Mesenchymal stem cell (in vitro differentiated cells and primary cell): ENCODE measurements around the gene IGSF9.

Experiments used
- DNase-seq: peaks from one replicate; pipeline ENCODE4 v3.0.0-alpha.2; 2013
- H2AFZ ChIP-seq: one replicate; pipeline ENCODE4 v1.6.1; 2013; ENCODE audit warnings: low read depth, mild to moderate bottlenecking, control low read depth, inconsistent platforms, low read length, moderate library complexity
- H2AK5ac ChIP-seq: 2 replicates; pipeline ENCODE4 v1.6.1; 2013; ENCODE audit warnings: low read length, moderate library complexity, mild to moderate bottlenecking, inconsistent platforms; ENCODE audit not compliant: severe bottlenecking
- H2BK120ac ChIP-seq: one replicate; pipeline ENCODE4 v1.6.1; 2013; ENCODE audit warnings: low read depth, mild to moderate bottlenecking, inconsistent platforms, low read length, moderate library complexity
- H2BK12ac ChIP-seq, 2 experiments: one replicate each; pipeline ENCODE4 v1.6.1; 2013; ENCODE audit warnings: inconsistent platforms in 2 of 2, low read length in 2 of 2, mild to moderate bottlenecking in 2 of 2, moderate library complexity in 2 of 2, control low read depth in 1 of 2
- H2BK15ac ChIP-seq: one replicate; pipeline ENCODE4 v1.6.1; 2013; ENCODE audit warnings: mild to moderate bottlenecking, low read depth, inconsistent platforms; ENCODE audit not compliant: poor library complexity, severe bottlenecking
- H2BK5ac ChIP-seq: 2 replicates; pipeline ENCODE4 v1.6.1; 2013; ENCODE audit warnings: low read depth, mild to moderate bottlenecking, low read length, control low read depth, inconsistent platforms; ENCODE audit not compliant: poor library complexity, severe bottlenecking
- H3K14ac ChIP-seq, 2 experiments: one replicate each; pipeline ENCODE4 v1.6.1; 2013; ENCODE audit warnings: inconsistent platforms in 2 of 2, low read length in 2 of 2, control low read depth in 1 of 2, mild to moderate bottlenecking in 1 of 2, moderate library complexity in 1 of 2
- H3K18ac ChIP-seq, 2 experiments: one replicate each; pipeline ENCODE4 v1.6.1; 2013; ENCODE audit warnings: inconsistent platforms in 2 of 2, low read length in 2 of 2, control low read depth in 1 of 2, low read depth in 1 of 2, mild to moderate bottlenecking in 1 of 2
- H3K23ac ChIP-seq, 2 experiments: one replicate each; pipeline ENCODE4 v1.6.1; 2013; ENCODE audit warnings: inconsistent platforms in 2 of 2, low read length in 2 of 2, mild to moderate bottlenecking in 2 of 2, moderate library complexity in 2 of 2, control low read depth in 1 of 2
- H3K27ac ChIP-seq: 2 replicates; pipeline ENCODE4 v1.5.1; 2013; ENCODE audit warnings: mild to moderate bottlenecking, moderate library complexity, low read length, control low read depth, inconsistent platforms; ENCODE audit not compliant: poor library complexity, severe bottlenecking
- H3K27me3 ChIP-seq, 2 experiments: 2 replicates each; pipeline versions ENCODE4 v1.6.1 to v1.7.0; 2013; ENCODE audit warnings: low read length in 2 of 2, mild to moderate bottlenecking in 2 of 2, moderate library complexity in 2 of 2, control low read depth in 1 of 2, inconsistent platforms in 1 of 2; ENCODE audit not compliant: control insufficient read depth in 1 of 2, insufficient read depth in 1 of 2
- H3K36me3 ChIP-seq, 2 experiments: 2 replicates each; pipeline versions ENCODE4 v1.6.1 to v1.7.0; 2013; ENCODE audit warnings: low read length in 2 of 2, control low read depth in 1 of 2, inconsistent platforms in 1 of 2, low read depth in 1 of 2, mild to moderate bottlenecking in 1 of 2; ENCODE audit not compliant: insufficient read depth in 2 of 2, control insufficient read depth in 1 of 2
- H3K4ac ChIP-seq, 2 experiments: one replicate each; pipeline ENCODE4 v1.6.1; 2013; ENCODE audit warnings: inconsistent platforms in 2 of 2, low read length in 2 of 2, mild to moderate bottlenecking in 2 of 2, moderate library complexity in 2 of 2, control low read depth in 1 of 2, low read depth in 1 of 2
- H3K4me1 ChIP-seq: 2 replicates; pipeline ENCODE4 v1.6.1; 2013; ENCODE audit warnings: low read depth, low read length, control low read depth; ENCODE audit not compliant: control insufficient read depth, insufficient read depth
- H3K4me2 ChIP-seq: 2 replicates; pipeline ENCODE4 v1.6.1; 2013; ENCODE audit warnings: low read length, mild to moderate bottlenecking, inconsistent platforms; ENCODE audit not compliant: poor library complexity, severe bottlenecking
- H3K4me3 ChIP-seq, 2 experiments: 2 replicates each; pipeline versions ENCODE4 v1.5.1 to v1.7.0; 2013; ENCODE audit warnings: low read length in 2 of 2, mild to moderate bottlenecking in 2 of 2, control low read depth in 1 of 2, low read depth in 1 of 2; ENCODE audit not compliant: insufficient read depth in 1 of 2
- H3K79me1 ChIP-seq: replicated peaks from 2 replicates; pipeline ENCODE4 v1.6.1; 2013; ENCODE audit warnings: mild to moderate bottlenecking, control low read depth, low read length, inconsistent platforms; ENCODE audit not compliant: poor library complexity, severe bottlenecking
- H3K9ac ChIP-seq: 2 replicates; pipeline ENCODE4 v1.7.0; 2013; ENCODE audit warnings: mild to moderate bottlenecking, low read length, moderate library complexity
- H3K9me3 ChIP-seq: 2 replicates; pipeline ENCODE4 v1.7.0; 2013; ENCODE audit warnings: mild to moderate bottlenecking, low read length; ENCODE audit not compliant: control insufficient read depth
- H4K8ac ChIP-seq: one replicate; pipeline ENCODE4 v1.6.1; 2013; ENCODE audit warnings: inconsistent platforms, mild to moderate bottlenecking, low read length, moderate library complexity
- H4K91ac ChIP-seq: one replicate; pipeline ENCODE4 v1.6.1; 2013; ENCODE audit warnings: mild to moderate bottlenecking, low read length, inconsistent platforms
- WGBS: methylation state at CpG from one replicate; pipeline ENCODE4 v1.1.7; 2013; ENCODE audit warnings: mixed read lengths; 5-methylcytosine and 5-hydroxymethylcytosine counted together

Gene IGSF9

DNA sequence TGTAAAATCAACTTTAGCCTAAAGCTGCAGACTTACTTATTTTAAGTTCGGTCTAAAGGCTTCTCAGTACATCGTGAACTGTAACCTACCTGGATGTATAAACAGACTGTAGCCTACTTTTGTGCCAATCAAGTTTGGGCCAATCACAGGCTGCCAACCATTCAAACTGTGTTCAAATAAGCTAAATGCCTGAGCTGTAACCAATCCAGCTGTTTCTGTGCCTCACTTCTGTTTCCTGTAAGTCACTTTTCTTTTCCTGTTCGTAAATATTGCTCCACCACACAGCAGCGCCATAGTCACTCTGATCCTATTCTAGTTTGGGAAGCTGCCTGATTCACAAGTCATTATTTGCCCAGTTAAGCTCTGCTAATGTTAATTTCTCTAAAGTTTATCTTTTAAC, 46.1 kb upstream of the IGSF9 start:
- H2AFZ ChIP-seq: no peak overlapping the region
- no peak overlapping the region for H3K4me2 ChIP-seq
- H3K27ac ChIP-seq: no peak overlapping the region
- no peak overlapping the region for H4K8ac ChIP-seq
- H2AK5ac ChIP-seq: no peak overlapping the region
- no peak overlapping the region for H2BK15ac ChIP-seq
- DNase-seq: peak; percentile 8
- H2BK120ac ChIP-seq: no peak overlapping the region
- no peaks in the 10 kb centered on the region for H3K4me1 ChIP-seq
- 74% methylated on average over 4 of the region's 4 CpGs for WGBS
- no peak overlapping the region for H4K91ac ChIP-seq
- H3K9me3 ChIP-seq: no peaks in the 10 kb centered on the region
- H3K4ac ChIP-seq: no peak overlapping the region
- peaks cover 0 to 36% of the 10 kb centered on the region in 2 experiments for H3K27me3 ChIP-seq
- H3K18ac ChIP-seq: no peak overlapping the region
- no peak overlapping the region for H3K4me3 ChIP-seq
- no peak overlapping the region for H3K14ac ChIP-seq
- H2BK5ac ChIP-seq: no peak overlapping the region
- no peaks in the 10 kb centered on the region for H3K36me3 ChIP-seq
- H2BK12ac ChIP-seq: no peak overlapping the region
- no peak overlapping the region for H3K9ac ChIP-seq
- H3K79me1 ChIP-seq: no peaks in the 10 kb centered on the region
- H3K23ac ChIP-seq: no peak overlapping the region

DNA sequence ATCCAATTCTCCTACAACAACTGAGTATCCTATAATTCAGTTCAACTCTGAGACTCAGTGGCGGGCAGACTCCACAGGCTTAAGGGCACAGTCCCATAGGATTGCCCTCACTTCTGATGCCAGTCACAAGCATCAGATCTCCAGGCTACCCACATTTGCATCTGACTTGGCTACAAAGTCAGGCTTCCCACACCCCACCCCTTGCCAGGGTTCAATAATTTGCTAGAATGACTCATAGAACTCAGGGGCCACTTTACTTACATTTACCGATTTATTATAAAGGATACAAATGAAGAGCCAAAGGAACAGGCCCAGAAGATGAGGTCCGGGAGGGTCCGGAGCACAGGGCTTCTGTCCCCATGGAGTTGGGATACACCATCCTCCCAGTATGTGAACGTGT, 44.6 kb upstream of the IGSF9 start:
- no peak overlapping the region for H3K27ac ChIP-seq
- no peak overlapping the region for H3K9ac ChIP-seq
- WGBS: 97% methylated on average over 4 of the region's 5 CpGs
- no peak overlapping the region for H3K4me2 ChIP-seq
- H2AK5ac ChIP-seq: no peak overlapping the region
- peak overlapping the region in 1 of 2 experiments; percentile 3 for H3K18ac ChIP-seq
- H3K23ac ChIP-seq: no peak overlapping the region
- H4K91ac ChIP-seq: no peak overlapping the region
- no peaks in the 10 kb centered on the region for H3K9me3 ChIP-seq
- no peaks in the 10 kb centered on the region for H3K4me1 ChIP-seq
- no peak overlapping the region for H2BK12ac ChIP-seq
- H2AFZ ChIP-seq: no peak overlapping the region
- H3K14ac ChIP-seq: no peak overlapping the region
- H3K27me3 ChIP-seq: peaks cover 0 to 39% of the 10 kb centered on the region in 2 experiments
- H3K36me3 ChIP-seq: peaks cover 0 to 2% of the 10 kb centered on the region in 2 experiments
- no peak overlapping the region for H4K8ac ChIP-seq
- no peak overlapping the region for H2BK5ac ChIP-seq
- no peaks in the 10 kb centered on the region for H3K79me1 ChIP-seq
- no peak overlapping the region for H2BK15ac ChIP-seq
- H2BK120ac ChIP-seq: no peak overlapping the region
- no peak overlapping the region for H3K4me3 ChIP-seq
- DNase-seq: no peak
- no peak overlapping the region for H3K4ac ChIP-seq

DNA sequence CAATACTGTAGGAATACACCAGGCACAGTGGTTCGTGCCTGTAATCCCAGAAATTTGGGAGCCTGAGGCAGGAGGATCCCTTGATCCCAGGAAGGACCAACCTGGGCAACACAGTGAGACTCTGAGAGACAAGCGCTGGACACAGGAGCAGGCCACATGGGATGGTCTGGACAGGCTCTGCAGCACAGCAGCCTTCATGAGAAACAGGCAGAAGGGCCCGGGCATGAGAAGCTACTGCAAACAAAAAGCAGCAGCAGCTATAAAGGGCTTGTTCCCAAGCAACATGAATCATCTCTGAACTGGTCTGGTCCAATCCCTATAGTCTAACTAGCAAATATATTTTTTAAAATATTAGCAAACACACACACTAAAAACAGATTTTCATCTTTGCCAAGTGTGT, 44.2 kb upstream of the IGSF9 start:
- no peak overlapping the region for H3K4ac ChIP-seq
- H3K36me3 ChIP-seq: peaks cover 0 to 3% of the 10 kb centered on the region in 2 experiments
- no peak overlapping the region for H3K14ac ChIP-seq
- H3K27ac ChIP-seq: no peak overlapping the region
- no peak overlapping the region for H2BK15ac ChIP-seq
- H3K4me2 ChIP-seq: no peak overlapping the region
- WGBS: 49% methylated on average over 3 of the region's 3 CpGs
- no peak overlapping the region for H2AFZ ChIP-seq
- DNase-seq: no peak
- no peak overlapping the region for H2BK5ac ChIP-seq
- H3K9ac ChIP-seq: no peak overlapping the region
- no peaks in the 10 kb centered on the region for H3K79me1 ChIP-seq
- H4K91ac ChIP-seq: no peak overlapping the region
- H4K8ac ChIP-seq: no peak overlapping the region
- no peak overlapping the region for H2BK120ac ChIP-seq
- H3K27me3 ChIP-seq: peaks cover 0 to 38% of the 10 kb centered on the region in 2 experiments
- H3K9me3 ChIP-seq: no peaks in the 10 kb centered on the region
- no peak overlapping the region for H3K18ac ChIP-seq
- H3K4me1 ChIP-seq: no peaks in the 10 kb centered on the region
- H2BK12ac ChIP-seq: no peak overlapping the region
- no peak overlapping the region for H3K23ac ChIP-seq
- no peak overlapping the region for H2AK5ac ChIP-seq
- no peak overlapping the region for H3K4me3 ChIP-seq

DNA sequence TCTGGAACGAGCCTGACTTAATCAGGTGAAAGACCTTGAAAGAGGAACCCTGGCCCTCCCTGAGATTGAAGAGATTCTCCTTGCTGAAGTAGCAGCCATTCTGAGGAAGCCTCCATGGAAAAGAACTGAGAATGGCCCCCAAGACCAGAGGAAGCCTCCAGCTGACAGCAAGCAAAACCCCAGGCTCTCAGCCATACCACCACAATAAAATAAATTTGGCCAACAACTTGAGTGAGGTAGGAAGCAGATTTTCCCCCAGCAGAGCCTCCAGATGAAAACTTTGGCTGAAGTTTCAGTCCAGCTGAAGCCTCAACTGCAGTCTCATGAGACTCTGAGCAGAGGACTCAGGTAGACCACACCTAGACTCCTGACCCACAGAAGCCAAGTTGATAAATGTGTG, 42.6 kb upstream of the IGSF9 start:
- Histone ChIP-seq H2AFZ (no peak overlapping the region), H4K8ac (no peak overlapping the region), H2BK5ac (no peak overlapping the region), H3K4me2 (no peak overlapping the region), H3K18ac (no peak overlapping the region), H3K4me1 (no peaks in the 10 kb centered on the region), H2AK5ac (no peak overlapping the region), H2BK12ac (no peak overlapping the region), H3K27me3 (peaks cover 0 to 48% of the 10 kb centered on the region in 2 experiments), H3K4me3 (no peak overlapping the region), H3K9ac (no peak overlapping the region), H3K4ac (no peak overlapping the region), H3K79me1 (no peaks in the 10 kb centered on the region), H2BK120ac (no peak overlapping the region), H3K36me3 (peaks cover 0 to 6% of the 10 kb centered on the region in 2 experiments), H4K91ac (no peak overlapping the region), H2BK15ac (no peak overlapping the region), H3K27ac (no peak overlapping the region), H3K9me3 (no peaks in the 10 kb centered on the region), H3K14ac (no peak overlapping the region), H3K23ac (no peak overlapping the region)
- 65% methylated on average over 1 of the region's 1 CpG for WGBS
- no peak for DNase-seq
